ENCODE data around the gene SLC25A48.

- TF ChIP-seq CTCF (IDR thresholded peaks at IDR 0.05) (no peak), POLR2A (IDR thresholded peaks at IDR 0.05) (no peak)
These were observed 45.1 kb downstream of the SLC25A48 start for GRCh38 chr5:135879591-135879990.
